ENCODE measurements around the gene EIF1. TPM values are rescaled to one million over a fixed set of nuclear protein-coding genes. Genes with fewer than 3 reads are reported as not detected.

Gene EIF1
- total and polyA plus RNA-seq, 2 of the 8 experiments (the other 6 are each of a cell fraction or from before 2014, with no cell fraction given), result 175 to 539 TPM

GRCh38 chr17:41695134-41695661, 6.5 kb downstream of the EIF1 start:
- Histone ChIP-seq H3K79me2 (ENCODE audit: control insufficient read depth in 1 of 2, insufficient read depth in 2 of 2, low read length in 2 of 2) (peaks cover 0 to 8% of the 10 kb centered on the region in 2 experiments; a peak in 3 of 4 replicates), H3K4me1 (replicated peaks in 1 of 4; ENCODE audit: control insufficient read depth in 3 of 4, insufficient read depth in 4 of 4, low read length in 3 of 4) (peaks cover 0 to 3% (median under 1%) of the 10 kb centered on the region in 4 experiments; a peak in 3 of 7 replicates), H2BK15ac (ENCODE audit: low read length) (no peak overlapping the region), H3K4me3 (ENCODE audit: extremely low read depth in 1 of 4, insufficient read depth in 2 of 4, low read depth in 3 of 4, low read length in 4 of 4) (no peak overlapping the region), H2BK120ac (replicated peaks; ENCODE audit: low read depth, low read length) (no peak overlapping the region), H2AK5ac (ENCODE audit: low read depth, low read length) (no peak overlapping the region), H3K14ac (ENCODE audit: insufficient read length) (no peak overlapping the region), H2BK12ac (ENCODE audit: low read depth, low read length) (no peak overlapping the region), H2AFZ (ENCODE audit: low read length) (no peak overlapping the region), H4K20me1 (replicated peaks in 1 of 2; ENCODE audit: control insufficient read depth in 1 of 2, insufficient read depth in 2 of 2, low read length in 2 of 2) (peaks cover 4 to 12% of the 10 kb centered on the region in 2 experiments), H3K23ac (ENCODE audit: insufficient read length) (no peak overlapping the region), H3K4me2 (ENCODE audit: insufficient read depth in 1 of 2, low read depth in 2 of 2, low read length in 2 of 2) (no peak overlapping the region), H3K23me2 (ENCODE audit: low read depth, low read length) (no peaks in the 10 kb centered on the region), H3K36me3 (ENCODE audit: control insufficient read depth in 2 of 4, insufficient read depth in 4 of 4, low read length in 3 of 4) (peaks cover 23 to 41% (median 37%) of the 10 kb centered on the region in 4 experiments), H3K79me1 (ENCODE audit: low read depth, low read length) (no peaks in the 10 kb centered on the region), H4K91ac (replicated peaks; ENCODE audit: insufficient read length, low read length) (no peak overlapping the region), H4K5ac (ENCODE audit: insufficient read length, low read depth, low read length) (no peak overlapping the region), H4K8ac (ENCODE audit: extremely low read depth, insufficient read depth, low read length) (no peak overlapping the region), H3K9me3 (ENCODE audit: insufficient read depth in 2 of 2, low read depth in 1 of 2, low read length in 1 of 2) (no peaks in the 10 kb centered on the region), H3K27me3 (replicated peaks in 1 of 4; ENCODE audit: control insufficient read depth in 3 of 4, extremely low read depth in 1 of 4, insufficient read depth in 3 of 4, low read length in 3 of 4) (no peaks in the 10 kb centered on the region), H3K27ac (ENCODE audit: low read depth, low read length) (no peak overlapping the region), H2BK20ac (ENCODE audit: low read length) (no peak overlapping the region), H3K18ac (ENCODE audit: extremely low read depth, low read length) (no peak overlapping the region), H3K56ac (replicated peaks; ENCODE audit: insufficient read length, low read depth, low read length) (no peak overlapping the region), H3K9ac (replicated peaks in 1 of 4; ENCODE audit: extremely low read depth in 1 of 4, low read depth in 3 of 4, low read length in 3 of 4) (no peak overlapping the region), H2BK5ac (ENCODE audit: low read depth, low read length) (no peak overlapping the region), H3K4ac (replicated peaks; ENCODE audit: insufficient read length, low read depth, low read length) (no peak overlapping the region)
- peak; percentile 46; the same call in 1 of the 2 replicates for TF ChIP-seq POLR2AphosphoS5 (IDR thresholded peaks at IDR 0.05; ENCODE audit: low read depth, low read length)
- TF ChIP-seq POLR2A (IDR thresholded peaks at IDR 0.05; ENCODE audit: control extremely low read depth in 1 of 2, low read depth in 2 of 2, low read length in 2 of 2), result peak; percentile 12 to 27; a peak in 2 of 3 replicates
- no peak for TF ChIP-seq ZNF274 (IDR thresholded peaks at IDR 0.05; ENCODE audit: borderline replicate concordance, extremely low read depth, low read length)
- CTCF ChIA-PET (ENCODE audit: partially characterized antibody), result interaction anchor here (0.7 to 2.7 kb wide), 28 partner anchors 9 to 839 kb away, joined by 3 to 26 read pairs (median 5); partner anchors contain the start of gene KRT15
- WGBS, 2 experiments (ENCODE audit: extremely low coverage in 1 of 2, insufficient coverage in 1 of 2, insufficient read length in 1 of 2, insufficient replicate concordance in 2 of 2, low coverage in 1 of 2, low lambda C conversion rate in 2 of 2, missing lambda C conversion rate in 1 of 2), result 93% methylated on average over 7 of the region's 7 CpGs; no CpG with 5 or more reads in 1 of the 2 experiments
- POLR2A ChIA-PET (ENCODE audit: partially characterized antibody), result interaction anchor here (0.8 to 9.3 kb wide), 9 partner anchors 13 to 287 kb away, joined by 3 to 378 read pairs (median 4); partner anchors contain the start of genes GAST, HAP1, JUP and KLHL11
- no peak for DNase-seq (ENCODE audit: low read depth in 1 of 2, low spot score in 2 of 2)
- FAIRE-seq, result no peak
